ENCODE measurements around the gene ACTN4.

The ACTN4 gene

GRCh38 chr19:38663957-38664502, 16.6 kb downstream of the ACTN4 start:
- TF ChIP-seq POLR2A (IDR thresholded peaks at IDR 0.05; ENCODE audit: low read depth, low read length) (no peak), POLR2AphosphoS5 (IDR thresholded peaks at IDR 0.05; ENCODE audit: low read depth, low read length) (no peak), TAF1 (IDR thresholded peaks at IDR 0.05; ENCODE audit: borderline replicate concordance, low read depth, low read length) (no peak)
- DNase-seq (ENCODE audit: insufficient read length), result no peak
- no peak for FAIRE-seq

DNA sequence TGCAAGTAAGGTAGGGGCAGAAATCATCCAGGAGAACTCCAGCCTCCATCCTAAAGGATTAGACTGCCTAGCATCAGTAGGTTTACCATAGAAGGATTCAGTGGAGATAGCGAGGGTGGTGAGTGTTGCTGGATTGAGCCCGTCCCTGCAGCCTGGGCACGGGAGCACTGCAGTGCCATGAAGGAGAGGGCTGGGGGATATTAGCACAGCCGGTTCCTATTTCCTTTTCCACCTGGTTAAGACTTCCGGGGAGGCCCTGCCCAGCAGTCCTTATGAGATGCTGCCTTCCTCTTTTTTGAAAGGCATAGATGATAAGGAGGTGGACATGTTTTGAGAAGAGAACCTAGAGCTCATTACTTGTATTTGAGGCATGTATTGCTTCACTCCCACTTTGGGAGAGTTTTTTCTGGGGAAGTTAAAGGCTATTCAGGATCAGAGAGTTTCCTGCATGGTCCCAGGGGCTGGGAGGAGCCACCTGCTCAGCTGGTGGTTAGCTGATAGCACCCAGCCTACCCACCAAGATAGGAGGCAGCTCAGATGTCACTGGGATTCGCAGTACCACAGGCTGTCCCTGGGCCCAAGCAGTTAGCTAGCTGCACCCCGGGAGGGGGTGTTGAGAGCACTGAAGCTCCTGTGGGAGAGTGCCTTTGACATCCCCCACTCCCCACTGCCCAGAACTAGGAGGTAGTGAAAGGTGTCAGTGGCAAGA, 17.2 kb downstream of the ACTN4 start:
- no peak for FAIRE-seq
- TF ChIP-seq TAF1 (IDR thresholded peaks at IDR 0.05; ENCODE audit: borderline replicate concordance, low read depth, low read length) (no peak), POLR2A (IDR thresholded peaks at IDR 0.05; ENCODE audit: low read depth, low read length) (no peak), POLR2AphosphoS5 (IDR thresholded peaks at IDR 0.05; ENCODE audit: low read depth, low read length) (no peak)
- no peak for DNase-seq (ENCODE audit: insufficient read length)

DNA sequence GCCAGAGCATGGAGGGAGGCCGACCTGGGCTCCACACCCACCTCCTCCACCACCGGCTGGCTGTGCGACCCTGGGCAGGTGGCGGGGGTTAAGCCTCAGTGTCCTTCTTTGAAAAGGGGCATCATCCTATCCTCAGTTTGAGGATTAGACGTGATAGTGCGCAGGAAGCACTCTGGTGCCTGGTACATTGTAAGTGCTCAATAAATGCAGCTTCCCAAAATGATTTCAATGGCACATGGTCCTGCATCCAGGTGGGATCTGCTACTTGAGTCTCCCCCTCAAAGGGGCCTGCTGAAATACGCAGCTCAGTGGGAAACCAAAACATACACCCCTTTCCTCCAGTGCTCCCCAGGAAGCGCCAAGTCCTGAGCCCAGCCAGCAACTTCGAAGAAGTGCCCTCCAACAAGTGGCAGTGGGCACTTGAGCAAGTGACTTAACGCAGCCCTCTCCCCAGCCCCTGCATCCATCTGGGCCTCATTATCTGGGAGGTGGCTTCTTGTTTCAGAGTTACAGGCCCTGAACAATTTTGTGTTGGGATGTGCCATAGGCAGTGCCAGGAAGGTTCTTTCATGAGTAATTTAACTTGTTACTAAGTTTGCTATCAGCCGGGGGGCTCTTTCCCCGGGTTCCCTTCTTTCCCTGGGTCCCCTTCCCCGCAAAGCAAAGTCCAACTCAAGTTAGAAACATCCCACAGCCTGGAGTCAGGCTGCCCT, 17.9 kb downstream of the ACTN4 start:
- no peak for DNase-seq (ENCODE audit: insufficient read length)
- no peak for TF ChIP-seq POLR2AphosphoS5 (IDR thresholded peaks at IDR 0.05; ENCODE audit: low read depth, low read length)
- no peak for TF ChIP-seq POLR2A (IDR thresholded peaks at IDR 0.05; ENCODE audit: low read depth, low read length)
- no peak for TF ChIP-seq TAF1 (IDR thresholded peaks at IDR 0.05; ENCODE audit: borderline replicate concordance, low read depth, low read length)
- no peak for FAIRE-seq

DNA sequence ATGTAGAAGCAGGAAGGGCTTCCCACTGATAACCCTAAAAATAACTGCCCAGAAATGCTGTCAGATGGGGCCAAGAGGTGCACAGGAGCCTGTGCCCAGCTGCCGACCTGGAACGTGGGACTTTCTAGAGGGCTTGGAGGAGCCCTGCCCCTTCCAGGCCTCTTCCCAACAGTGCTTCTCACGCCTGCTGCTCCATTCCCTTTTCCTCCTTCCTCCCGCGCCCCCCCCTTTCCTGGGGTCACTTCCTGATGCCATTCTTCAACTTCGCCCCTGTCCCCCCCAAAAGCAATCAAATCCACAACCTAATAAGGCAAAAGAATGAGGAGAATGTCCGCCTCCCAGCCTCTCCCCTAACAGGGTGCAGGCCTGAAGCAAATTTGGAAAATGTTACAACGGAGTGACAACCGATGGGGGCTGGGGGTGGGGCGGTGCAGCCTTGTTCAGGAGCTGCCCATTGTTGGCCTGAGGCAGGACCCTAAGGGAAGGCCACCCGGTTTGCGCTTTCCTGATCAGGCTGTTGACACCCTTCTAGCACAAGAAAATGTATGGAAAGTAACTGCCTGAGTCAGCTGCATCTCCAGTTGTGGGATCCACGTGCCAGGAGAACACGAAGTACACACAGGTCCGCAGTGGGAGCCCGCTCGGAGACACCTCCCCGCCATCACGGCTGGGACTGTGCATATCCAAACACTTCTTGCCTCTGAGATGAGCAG, 18.7 kb downstream of the ACTN4 start:
- TF ChIP-seq POLR2AphosphoS5 (IDR thresholded peaks at IDR 0.05; ENCODE audit: low read depth, low read length) (no peak), TAF1 (IDR thresholded peaks at IDR 0.05; ENCODE audit: borderline replicate concordance, low read depth, low read length) (no peak), POLR2A (IDR thresholded peaks at IDR 0.05; ENCODE audit: low read depth, low read length) (no peak)
- DNase-seq (ENCODE audit: insufficient read length), result no peak
- no peak for FAIRE-seq

GRCh38 chr19:38666663-38667511, 19.4 kb downstream of the ACTN4 start:
- DNase-seq (ENCODE audit: insufficient read length), result no peak
- peak; percentile 78 for FAIRE-seq
- TF ChIP-seq POLR2A (IDR thresholded peaks at IDR 0.05; ENCODE audit: low read depth, low read length) (no peak), TAF1 (IDR thresholded peaks at IDR 0.05; ENCODE audit: borderline replicate concordance, low read depth, low read length) (no peak), POLR2AphosphoS5 (IDR thresholded peaks at IDR 0.05; ENCODE audit: low read depth, low read length) (peak; percentile 32; the same call in 1 of the 2 replicates)

DNA sequence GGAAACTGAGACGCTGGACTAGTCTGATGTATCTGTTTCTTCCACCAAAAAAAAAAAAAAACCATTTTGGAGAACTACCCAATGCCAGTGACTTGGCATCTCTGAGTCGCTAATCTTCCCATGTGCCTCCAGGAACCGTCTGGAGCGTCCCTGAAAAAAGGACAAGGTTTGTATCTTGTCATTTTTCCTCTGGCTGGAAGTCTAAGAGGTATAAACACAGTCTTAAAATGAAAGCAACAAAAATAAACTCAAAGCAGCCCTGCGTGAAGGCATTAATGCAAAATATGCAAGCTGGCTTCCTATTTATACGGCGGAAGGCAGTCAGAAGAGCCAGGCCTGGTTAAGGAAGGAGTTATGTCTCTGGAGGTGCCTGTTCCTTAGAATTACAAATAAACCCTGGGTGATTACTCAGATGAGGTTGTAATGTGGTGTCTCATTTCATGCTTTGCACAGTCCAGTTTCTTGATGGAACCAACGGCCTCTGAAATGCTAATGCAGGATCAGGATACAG, 20.3 kb downstream of the ACTN4 start:
- FAIRE-seq, result no peak
- DNase-seq (ENCODE audit: insufficient read length), result no peak
- no peak for TF ChIP-seq POLR2AphosphoS5 (IDR thresholded peaks at IDR 0.05; ENCODE audit: low read depth, low read length)
- TF ChIP-seq TAF1 (IDR thresholded peaks at IDR 0.05; ENCODE audit: borderline replicate concordance, low read depth, low read length), result no peak

- no peak for DNase-seq (ENCODE audit: insufficient read length)
- no peak for FAIRE-seq
- TF ChIP-seq POLR2AphosphoS5 (IDR thresholded peaks at IDR 0.05; ENCODE audit: low read depth, low read length), result no peak
- TF ChIP-seq TAF1 (IDR thresholded peaks at IDR 0.05; ENCODE audit: borderline replicate concordance, low read depth, low read length), result no peak
- no peak for TF ChIP-seq POLR2A (IDR thresholded peaks at IDR 0.05; ENCODE audit: low read depth, low read length)
These were observed 22.1 kb downstream of the ACTN4 start for GRCh38 chr19:38669552-38669951.

DNA sequence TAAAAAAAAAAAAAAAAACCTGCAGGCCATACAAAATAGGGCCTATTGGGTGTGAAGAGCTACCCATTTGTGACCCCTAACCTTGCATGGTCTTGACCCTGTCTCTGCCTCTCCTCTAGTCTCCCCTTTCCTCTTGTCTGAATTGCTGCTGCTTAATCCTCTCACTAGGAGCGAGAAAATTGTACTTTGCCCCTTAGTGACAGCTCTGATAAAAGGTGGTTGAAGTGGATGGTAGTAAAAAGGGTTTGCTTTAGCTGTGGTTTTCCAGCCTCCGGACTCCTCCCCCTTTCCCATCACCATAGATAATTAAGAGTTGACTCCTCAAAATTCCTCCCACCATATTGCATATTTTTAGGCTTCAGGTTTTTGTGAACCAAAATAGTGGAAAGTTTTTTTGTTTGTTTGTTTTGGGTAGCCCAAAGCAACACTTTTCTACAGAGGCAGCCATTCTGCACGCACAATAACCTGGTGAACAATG, 23.5 kb downstream of the ACTN4 start:
- TF ChIP-seq POLR2AphosphoS5 (IDR thresholded peaks at IDR 0.05; ENCODE audit: low read depth, low read length) (no peak), POLR2A (IDR thresholded peaks at IDR 0.05; ENCODE audit: low read depth, low read length) (no peak), TAF1 (IDR thresholded peaks at IDR 0.05; ENCODE audit: borderline replicate concordance, low read depth, low read length) (no peak)
- no peak for FAIRE-seq
- DNase-seq (ENCODE audit: insufficient read length), result no peak

- FAIRE-seq (no peak), DNase-seq (ENCODE audit: insufficient read length) (no peak)
- no peak for TF ChIP-seq TAF1 (IDR thresholded peaks at IDR 0.05; ENCODE audit: borderline replicate concordance, low read depth, low read length)
- TF ChIP-seq POLR2A (IDR thresholded peaks at IDR 0.05; ENCODE audit: low read depth, low read length), result no peak
- TF ChIP-seq POLR2AphosphoS5 (IDR thresholded peaks at IDR 0.05; ENCODE audit: low read depth, low read length), result no peak
These were observed 24.2 kb downstream of the ACTN4 start for GRCh38 chr19:38671654-38672053.

DNA sequence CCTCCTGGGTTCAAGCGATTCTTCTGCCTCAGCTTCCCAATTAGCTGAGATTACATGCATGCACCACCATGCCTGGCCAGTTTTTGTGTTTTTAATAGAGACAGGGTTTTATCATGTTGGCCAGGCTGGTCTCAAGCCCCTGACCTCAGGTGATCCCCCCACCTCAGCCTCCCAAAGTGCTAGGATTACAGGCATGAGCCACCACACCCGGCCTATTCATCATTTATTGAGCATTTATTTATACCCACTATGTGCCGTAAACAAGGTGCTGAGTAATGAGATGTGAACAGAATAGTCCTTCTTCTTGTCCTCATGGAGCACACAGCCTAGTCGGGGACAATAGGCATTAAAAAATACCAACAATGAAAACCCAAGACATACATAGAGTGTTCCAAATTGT, 25.6 kb downstream of the ACTN4 start:
- no peak for TF ChIP-seq TAF1 (IDR thresholded peaks at IDR 0.05; ENCODE audit: borderline replicate concordance, low read depth, low read length)
- TF ChIP-seq POLR2AphosphoS5 (IDR thresholded peaks at IDR 0.05; ENCODE audit: low read depth, low read length), result no peak
- no peak for TF ChIP-seq POLR2A (IDR thresholded peaks at IDR 0.05; ENCODE audit: low read depth, low read length)
- FAIRE-seq (no peak), DNase-seq (ENCODE audit: insufficient read length) (no peak)

Data from GM12892 (cell line).